Neural crest cell (in vitro differentiated cells): ENCODE results near the gene C1orf105. TPM values are rescaled to one million over a fixed set of nuclear protein-coding genes. Genes with fewer than 3 reads are reported as not detected.

Experiments
- DNase-seq: peaks from one replicate; pipeline ENCODE4 v3.0.0; 2021; ENCODE audit warnings: low read depth, mixed read lengths, low spot score
- H3K27ac Mint-ChIP-seq: one replicate; pipeline ENCODE4 v1.8.0; 2021; ENCODE audit warnings: mild to moderate bottlenecking, mixed read lengths; ENCODE audit not compliant: unreplicated experiment
- H3K27me3 Mint-ChIP-seq: 2 replicates; pipeline ENCODE4 v1.8.0; 2021; ENCODE audit warnings: low read depth, mild to moderate bottlenecking, mixed read lengths
- H3K36me3 Mint-ChIP-seq: 2 replicates; pipeline ENCODE4 v1.8.0; 2021; ENCODE audit warnings: low read depth, mild to moderate bottlenecking, mixed read lengths
- H3K4me1 Mint-ChIP-seq: 2 replicates; pipeline ENCODE4 v1.8.0; 2021; ENCODE audit warnings: mixed read lengths
- H3K4me3 Mint-ChIP-seq: one replicate; pipeline ENCODE4 v1.8.0; 2021; ENCODE audit warnings: mild to moderate bottlenecking, mixed read lengths
- H3K9me3 Mint-ChIP-seq: 2 replicates; pipeline ENCODE4 v1.8.0; 2021; ENCODE audit warnings: mixed read lengths
- total RNA-seq: library from RNA; stranded (reverse); gene quantifications from 2 replicates; pipeline ENCODE4 v1.2.1, GENCODE V29; 2021
- TF ChIP-seq, protein P1 (sequence below): fragments of 200-600 bp; sonication (generic); conservative IDR thresholded peaks from 2 replicates; pipeline ENCODE4 v1.5.0; 2021; ENCODE audit warnings: antibody characterized with exemption, mild to moderate bottlenecking

The C1orf105 gene
- total RNA-seq, 1 donor from 2014 or later, result not detected

DNA sequence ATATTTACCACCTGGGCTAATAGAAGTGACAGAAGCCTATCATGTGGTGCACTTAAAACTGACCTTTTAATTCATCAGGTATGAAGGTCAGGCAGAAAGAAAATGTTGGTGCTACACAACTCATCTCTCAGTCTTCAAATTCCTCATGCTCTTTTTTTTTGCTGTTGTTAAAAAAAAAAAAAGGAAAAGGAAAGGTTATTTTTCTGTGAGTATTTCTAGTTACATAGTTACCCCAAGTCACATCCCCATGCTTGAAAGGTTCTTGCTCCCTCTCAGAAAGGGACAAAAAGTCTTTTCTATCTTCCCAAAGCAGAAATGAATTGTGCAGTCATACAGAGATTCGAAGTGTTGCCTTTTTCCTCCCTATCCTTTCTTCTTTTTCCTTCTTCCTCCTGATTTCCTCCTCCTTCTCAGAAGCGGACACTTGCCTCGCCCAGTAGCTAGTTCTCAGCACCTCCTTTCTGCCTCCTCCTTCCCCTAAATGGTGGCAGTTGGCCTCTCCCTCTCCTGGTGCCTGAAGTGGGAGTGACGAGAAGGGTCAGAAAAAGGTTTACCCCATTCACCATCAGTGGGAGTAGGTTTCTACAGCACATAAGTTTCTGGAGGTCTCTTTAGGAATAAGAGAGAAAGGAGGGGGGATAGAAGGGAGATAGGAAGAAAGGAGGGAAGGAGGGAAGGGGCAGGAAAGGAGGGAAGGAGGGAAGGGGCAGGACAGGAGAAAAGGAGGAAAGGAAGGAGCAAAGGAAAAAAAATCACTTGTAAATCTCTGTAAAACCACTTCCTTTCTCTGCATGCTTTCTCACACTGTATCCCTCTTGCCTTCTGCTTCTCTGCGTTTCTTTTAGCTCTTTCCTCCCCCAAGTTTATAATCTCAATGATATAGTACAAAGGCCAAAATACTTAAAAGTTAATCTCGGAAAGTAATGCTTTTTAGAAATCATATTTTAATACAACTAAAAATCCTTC lies 20.4 kb upstream of the C1orf105 start:
- Mint-ChIP-seq H3K27me3 (no peaks in the 10 kb centered on the region), H3K36me3 (no peaks in the 10 kb centered on the region), H3K9me3 (no peaks in the 10 kb centered on the region), H3K4me3 (no peak overlapping the region), H3K27ac (peak overlapping the region; percentile 81), H3K4me1 (peaks cover 40% of the 10 kb centered on the region)
- TF ChIP-seq, protein P1, sequence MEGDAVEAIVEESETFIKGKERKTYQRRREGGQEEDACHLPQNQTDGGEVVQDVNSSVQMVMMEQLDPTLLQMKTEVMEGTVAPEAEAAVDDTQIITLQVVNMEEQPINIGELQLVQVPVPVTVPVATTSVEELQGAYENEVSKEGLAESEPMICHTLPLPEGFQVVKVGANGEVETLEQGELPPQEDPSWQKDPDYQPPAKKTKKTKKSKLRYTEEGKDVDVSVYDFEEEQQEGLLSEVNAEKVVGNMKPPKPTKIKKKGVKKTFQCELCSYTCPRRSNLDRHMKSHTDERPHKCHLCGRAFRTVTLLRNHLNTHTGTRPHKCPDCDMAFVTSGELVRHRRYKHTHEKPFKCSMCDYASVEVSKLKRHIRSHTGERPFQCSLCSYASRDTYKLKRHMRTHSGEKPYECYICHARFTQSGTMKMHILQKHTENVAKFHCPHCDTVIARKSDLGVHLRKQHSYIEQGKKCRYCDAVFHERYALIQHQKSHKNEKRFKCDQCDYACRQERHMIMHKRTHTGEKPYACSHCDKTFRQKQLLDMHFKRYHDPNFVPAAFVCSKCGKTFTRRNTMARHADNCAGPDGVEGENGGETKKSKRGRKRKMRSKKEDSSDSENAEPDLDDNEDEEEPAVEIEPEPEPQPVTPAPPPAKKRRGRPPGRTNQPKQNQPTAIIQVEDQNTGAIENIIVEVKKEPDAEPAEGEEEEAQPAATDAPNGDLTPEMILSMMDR, result no peak
- no peak for DNase-seq

- Mint-ChIP-seq H3K9me3 (no peaks in the 10 kb centered on the region), H3K36me3 (no peaks in the 10 kb centered on the region), H3K27ac (no peak overlapping the region), H3K4me1 (peaks cover 39% of the 10 kb centered on the region), H3K27me3 (no peaks in the 10 kb centered on the region), H3K4me3 (no peak overlapping the region)
- TF ChIP-seq, protein P1, result no peak
- DNase-seq, result no peak
Observed at GRCh38 chr1:172400722-172401105, 19.8 kb upstream of the C1orf105 start.

DNA sequence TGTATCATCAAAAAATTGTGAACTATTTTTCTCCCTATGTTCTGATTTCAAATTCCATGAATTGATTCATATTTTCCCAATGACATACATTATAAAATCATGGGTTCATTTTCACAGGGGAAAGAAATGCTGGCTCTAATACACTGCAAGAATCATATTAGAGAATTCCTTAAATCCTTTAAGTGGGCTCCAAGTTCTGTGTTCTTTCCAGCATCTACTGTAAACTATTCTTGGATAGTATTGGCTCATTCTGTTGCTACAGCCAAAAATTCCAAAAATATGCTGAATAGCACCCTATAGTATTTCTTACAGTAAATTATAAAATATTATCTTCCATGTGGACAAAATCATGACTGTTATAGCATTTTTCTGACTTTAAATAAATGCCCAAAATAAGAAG lies 19.0 kb upstream of the C1orf105 start:
- Mint-ChIP-seq H3K27ac (no peak overlapping the region), H3K27me3 (no peaks in the 10 kb centered on the region), H3K4me3 (no peak overlapping the region), H3K9me3 (no peaks in the 10 kb centered on the region), H3K36me3 (no peaks in the 10 kb centered on the region), H3K4me1 (peaks cover 39% of the 10 kb centered on the region)
- no peak for DNase-seq
- TF ChIP-seq, protein P1, result no peak

GRCh38 chr1:172401892-172402291 lies 18.6 kb upstream of the C1orf105 start:
- no peak overlapping the region for H3K4me3 Mint-ChIP-seq
- TF ChIP-seq, protein P1, result peak; percentile 45

DNA sequence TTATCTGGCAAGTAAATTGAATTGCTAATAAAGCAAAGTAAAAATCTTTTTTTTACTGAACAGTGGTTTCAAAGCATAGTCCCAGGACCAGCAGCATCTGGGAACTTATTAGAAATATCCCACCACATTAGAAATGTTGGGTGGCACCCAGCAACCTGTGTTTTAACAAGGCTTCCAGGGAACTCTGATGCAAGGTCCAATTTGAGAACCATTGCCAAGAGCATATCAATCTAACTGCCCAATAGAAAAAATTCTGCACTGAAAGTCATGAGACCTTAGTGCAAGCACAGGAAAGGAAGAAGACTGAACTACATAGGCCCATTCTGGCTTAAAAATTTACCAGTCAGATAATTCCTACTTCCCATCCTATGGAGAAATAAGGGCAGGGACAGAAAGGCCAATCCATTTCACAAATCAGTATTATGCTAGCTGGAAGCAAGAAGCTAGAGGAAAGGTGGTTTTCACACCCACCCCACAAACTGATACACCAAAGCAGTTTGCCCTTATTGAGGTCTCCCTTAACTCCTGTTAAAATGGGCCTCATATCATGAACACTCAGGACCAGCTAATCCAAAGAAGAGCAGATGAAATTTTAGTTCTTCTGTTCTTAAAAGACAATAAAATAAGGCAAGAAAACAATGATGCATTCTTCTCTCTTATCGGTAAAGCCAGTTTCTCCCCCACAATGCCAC lies 17.5 kb upstream of the C1orf105 start:
- Mint-ChIP-seq H3K27ac (no peak overlapping the region), H3K4me3 (no peak overlapping the region), H3K27me3 (no peaks in the 10 kb centered on the region), H3K4me1 (peaks cover 33% of the 10 kb centered on the region), H3K9me3 (no peaks in the 10 kb centered on the region), H3K36me3 (no peaks in the 10 kb centered on the region)
- TF ChIP-seq, protein P1, result no peak
- DNase-seq, result no peak

More at GRCh38 chr1:172401892-172402291, 18.6 kb upstream of the C1orf105 start:
- H3K4me1 Mint-ChIP-seq, result peaks cover 39% of the 10 kb centered on the region
- no peak overlapping the region for H3K27ac Mint-ChIP-seq
- no peaks in the 10 kb centered on the region for H3K36me3 Mint-ChIP-seq
- H3K27me3 Mint-ChIP-seq, result no peaks in the 10 kb centered on the region
- DNase-seq, result no peak
- no peaks in the 10 kb centered on the region for H3K9me3 Mint-ChIP-seq
